IMR-90 (cell line): ENCODE results near the gene ACBD5. TPM values are rescaled to one million over a fixed set of nuclear protein-coding genes. Genes with fewer than 3 reads are reported as not detected.

Experiments
- ATAC-seq: fragments of 200-7000 bp; cut with Tn5 transposase; 2 replicates; pipeline ENCODE4 v1.9.1; 2020; ENCODE audit warnings: low read depth, mild to moderate bottlenecking, moderate library complexity
- BruUV-seq: library from RNA; stranded (reverse); fragments of 400-500 nt; replicated peaks from 2 replicates; lab custom pipeline; 2021; lab: Mats Ljungman, UMichigan
- CTCF ChIA-PET: fragments of 300-600 bp; formaldehyde crosslinking; extraction: SDS; loops from one replicate; lab custom pipeline; 2021; ENCODE audit warnings: antibody characterized with exemption; lab: Yijun Ruan, JAX
- POLR2A ChIA-PET: fragments of 300-600 bp; sonication (Branson Sonifier 250); formaldehyde crosslinking; loops from one replicate; lab custom pipeline; 2022; ENCODE audit warnings: antibody characterized with exemption; ENCODE audit not compliant: unreplicated experiment; lab: Charles Lee
- DNase-seq: peaks from one replicate; pipeline ENCODE4 v3.0.0; 2013
- H2AFZ ChIP-seq: replicated peaks from 2 replicates; pipeline ENCODE3; 2013; ENCODE audit warnings: low read length, mild to moderate bottlenecking; ENCODE audit not compliant: poor library complexity
- H2AK5ac ChIP-seq: 2 replicates; pipeline ENCODE4 v1.6.1; 2013; ENCODE audit warnings: low read depth, low read length, inconsistent platforms
- H2AK9ac ChIP-seq: replicated peaks from 2 replicates; pipeline ENCODE3; 2013; ENCODE audit warnings: mild to moderate bottlenecking, low read depth, low read length, moderate library complexity; ENCODE audit not compliant: poor library complexity
- H2BK120ac ChIP-seq: 2 replicates; pipeline ENCODE4 v1.6.1; 2013; ENCODE audit warnings: low read depth, low read length, inconsistent platforms
- H2BK15ac ChIP-seq: 3 replicates; pipeline ENCODE4 v1.6.1; 2013; ENCODE audit warnings: low read depth, low read length, inconsistent platforms
- H2BK20ac ChIP-seq: 2 replicates; pipeline ENCODE4 v1.6.1; 2013; ENCODE audit warnings: low read depth, mild to moderate bottlenecking, inconsistent platforms, low read length, moderate library complexity
- H2BK5ac ChIP-seq: 2 replicates; pipeline ENCODE4 v1.6.1; 2013; ENCODE audit warnings: mild to moderate bottlenecking, low read depth, low read length, inconsistent platforms; ENCODE audit not compliant: poor library complexity, severe bottlenecking
- H3K14ac ChIP-seq: replicated peaks from 2 replicates; pipeline ENCODE4 v1.6.1; 2013; ENCODE audit warnings: low read depth, low read length, inconsistent platforms
- H3K18ac ChIP-seq: 2 replicates; pipeline ENCODE4 v1.6.1; 2013; ENCODE audit warnings: low read depth, low read length, control low read depth
- H3K23ac ChIP-seq: 2 replicates; pipeline ENCODE4 v1.6.1; 2013; ENCODE audit warnings: low read depth, low read length, inconsistent platforms
- H3K27ac ChIP-seq: 2 replicates; pipeline ENCODE4 v1.5.1; 2013; ENCODE audit warnings: mild to moderate bottlenecking, control low read depth, low read length; ENCODE audit not compliant: insufficient read depth
- H3K27me3 ChIP-seq: 2 replicates; pipeline ENCODE4 v1.6.1; 2013; ENCODE audit warnings: low read length; ENCODE audit not compliant: control insufficient read depth, insufficient read depth
- H3K36me3 ChIP-seq: 2 replicates; pipeline ENCODE4 v1.6.1; 2013; ENCODE audit warnings: low read length, mixed read lengths; ENCODE audit not compliant: control insufficient read depth, insufficient read depth
- H3K4ac ChIP-seq: 2 replicates; pipeline ENCODE4 v1.6.1; 2013; ENCODE audit warnings: low read depth, low read length, inconsistent platforms
- H3K4me1 ChIP-seq: 2 replicates; pipeline ENCODE4 v1.6.1; 2013; ENCODE audit warnings: low read length, mixed read lengths; ENCODE audit not compliant: control insufficient read depth, insufficient read depth
- H3K4me2 ChIP-seq: 2 replicates; pipeline ENCODE4 v1.6.1; 2013; ENCODE audit warnings: low read depth, mild to moderate bottlenecking, control low read depth, low read length, moderate library complexity
- H3K4me3 ChIP-seq: 2 replicates; pipeline ENCODE4 v1.5.1; 2013; ENCODE audit warnings: low read depth, mild to moderate bottlenecking, control low read depth, low read length, moderate library complexity; ENCODE audit not compliant: insufficient read depth
- H3K56ac ChIP-seq: 2 replicates; pipeline ENCODE4 v1.6.1; 2013; ENCODE audit warnings: low read length, inconsistent platforms; ENCODE audit not compliant: insufficient read depth; ENCODE audit errors: extremely low read depth
- H3K79me1 ChIP-seq, 2 experiments: 2 replicates each; pipeline ENCODE4 v1.6.1; 2013; ENCODE audit warnings: low read length in 2 of 2, inconsistent platforms in 1 of 2, low read depth in 1 of 2
- H3K9ac ChIP-seq: 2 replicates; pipeline ENCODE4 v1.6.1; 2013; ENCODE audit warnings: low read depth, low read length, control low read depth
- H3K9me1 ChIP-seq: 2 replicates; pipeline ENCODE4 v1.6.1; 2013; ENCODE audit warnings: low read length, inconsistent platforms; ENCODE audit not compliant: insufficient read depth
- H3K9me3 ChIP-seq: 2 replicates; pipeline ENCODE4 v1.6.1; 2013; ENCODE audit warnings: low read length; ENCODE audit not compliant: control insufficient read depth, insufficient read depth
- H4K20me1 ChIP-seq: 2 replicates; pipeline ENCODE4 v1.6.1; 2013; ENCODE audit warnings: low read length, inconsistent platforms; ENCODE audit not compliant: insufficient read depth
- H4K5ac ChIP-seq: 2 replicates; pipeline ENCODE4 v1.6.1; 2013; ENCODE audit warnings: mild to moderate bottlenecking, low read depth, low read length, control low read depth
- H4K8ac ChIP-seq, 2 experiments: 2 replicates each; pipeline ENCODE4 v1.6.1; 2013; ENCODE audit warnings: low read depth in 2 of 2, low read length in 2 of 2, control low read depth in 1 of 2, inconsistent platforms in 1 of 2
- H4K91ac ChIP-seq: 2 replicates; pipeline ENCODE4 v1.6.1; 2013; ENCODE audit warnings: low read depth, low read length, inconsistent platforms; ENCODE audit not compliant: insufficient read depth
- CEBPB ChIP-seq: IDR thresholded peaks from 2 replicates; pipeline ENCODE4 v1.6.1; 2012; ENCODE audit warnings: low read depth, low read length, improper control_type of control experiment
- CHD1 ChIP-seq: IDR thresholded peaks from 2 replicates; pipeline ENCODE4 v1.6.1; 2012; ENCODE audit warnings: low read depth, low read length, improper control_type of control experiment
- CTCF ChIP-seq: conservative IDR thresholded peaks from 2 replicates; pipeline ENCODE4 v1.5.1; 2012; ENCODE audit warnings: mild to moderate bottlenecking, low read depth, low read length, improper control_type of control experiment
- ELK1 ChIP-seq: fragments of 150-350 bp; IDR thresholded peaks from 2 replicates; pipeline ENCODE4 v1.6.1; 2016; ENCODE audit warnings: low read depth, mild to moderate bottlenecking, low read length, moderate library complexity, borderline replicate concordance
- MAFK ChIP-seq: IDR thresholded peaks from 2 replicates; pipeline ENCODE4 v1.6.1; 2012; ENCODE audit warnings: low read depth, low read length, improper control_type of control experiment
- MXI1 ChIP-seq: IDR thresholded peaks from 2 replicates; pipeline ENCODE4 v1.6.1; 2012; ENCODE audit warnings: low read depth, mild to moderate bottlenecking, low read length, moderate library complexity, borderline replicate concordance
- NFE2L2 ChIP-seq: fragments of 150-350 bp; IDR thresholded peaks from 2 replicates; pipeline ENCODE4 v1.6.1; 2016; ENCODE audit warnings: low read depth, mild to moderate bottlenecking, low read length
- RAD21 ChIP-seq: IDR thresholded peaks from 2 replicates; pipeline ENCODE4 v1.6.1; 2012; ENCODE audit warnings: low read length, improper control_type of control experiment
- SMC3 ChIP-seq: fragments of 150-350 bp; IDR thresholded peaks from 2 replicates; pipeline ENCODE4 v1.6.1; 2016; ENCODE audit warnings: low read depth, mild to moderate bottlenecking, antibody characterized with exemption, low read length, moderate library complexity
- WGBS, 2 experiments: methylation state at CpG; one replicate each; pipeline versions ENCODE4 v1.1.5 to v1.1.7; 2013; ENCODE audit warnings: missing lambda C conversion rate in 2 of 2; ENCODE audit not compliant: insufficient read length in 1 of 2; ENCODE audit errors: extremely low coverage in 2 of 2; 5-methylcytosine and 5-hydroxymethylcytosine counted together
- dilution Hi-C: fragments of 300-500 bp; cut with HindIII; formaldehyde crosslinking; loops from one replicate; pipeline ENCODE4 v1.14.3; 2018; ENCODE audit warnings: low sequenced_read_pairs; ENCODE audit not compliant: unreplicated experiment
- in situ Hi-C: fragments of 300-500 bp; cut with MboI; formaldehyde crosslinking; loops from 3 replicates; pipeline ENCODE4 v1.14.3; 2019; ENCODE audit warnings: low sequenced_read_pairs, inconsistent platforms, mixed read lengths
- intact Hi-C: fragments of 100-400 bp; cut with micrococcal nuclease; formaldehyde crosslinking; loops from 2 replicates; pipeline ENCODE4 v1.10.0; 2022
- polyA plus RNA-seq, 3 experiments: library from polyadenylated mRNA; depleted of rRNA; stranded (reverse); fragments of >200 nt; gene quantifications; 2 replicates each; pipeline ENCODE4 v1.2.3, GENCODE V29; 2012; ENCODE audit warnings: low replicate concordance in 1 of 3
- total RNA-seq: library from RNA; depleted of rRNA; stranded (reverse); fragments of >200 nt; gene quantifications from 2 replicates; pipeline ENCODE4 v1.2.3, GENCODE V29; 2012
- TF ChIP-seq, protein P1 (sequence below): fragments of 150-350 bp; IDR thresholded peaks from 2 replicates; pipeline ENCODE4 v1.6.1; 2017; ENCODE audit warnings: mild to moderate bottlenecking, antibody characterized with exemption, low read length, low read depth

ACBD5 gene
- total and polyA plus RNA-seq, 2 of the 4 experiments (the other 2 are of a cell fraction) = 7.7 to 11.7 TPM

DNA sequence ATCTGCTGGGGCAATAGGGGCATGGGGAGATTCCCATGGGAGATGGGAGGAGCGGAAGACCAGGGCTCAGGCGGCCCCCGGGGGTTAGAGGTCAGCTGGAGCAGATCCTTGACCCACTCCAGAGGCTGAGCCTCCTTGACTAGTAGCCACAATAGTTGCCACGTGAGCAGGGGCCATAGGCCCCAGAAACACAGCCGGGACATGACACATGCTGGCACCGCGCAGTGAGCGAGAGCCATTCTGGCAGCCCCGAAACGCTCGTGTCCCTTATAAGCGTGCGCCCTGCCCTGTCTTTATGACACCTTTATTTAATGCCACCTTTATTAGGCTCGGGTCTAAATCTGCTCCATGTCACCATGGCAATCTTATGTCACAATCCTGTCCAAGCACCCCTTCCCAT lies 11.0 kb upstream of the ACBD5 start (continued):
- TF ChIP-seq, protein P1, sequence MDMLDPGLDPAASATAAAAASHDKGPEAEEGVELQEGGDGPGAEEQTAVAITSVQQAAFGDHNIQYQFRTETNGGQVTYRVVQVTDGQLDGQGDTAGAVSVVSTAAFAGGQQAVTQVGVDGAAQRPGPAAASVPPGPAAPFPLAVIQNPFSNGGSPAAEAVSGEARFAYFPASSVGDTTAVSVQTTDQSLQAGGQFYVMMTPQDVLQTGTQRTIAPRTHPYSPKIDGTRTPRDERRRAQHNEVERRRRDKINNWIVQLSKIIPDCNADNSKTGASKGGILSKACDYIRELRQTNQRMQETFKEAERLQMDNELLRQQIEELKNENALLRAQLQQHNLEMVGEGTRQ = no peak
- TF ChIP-seq CHD1 (no peak), MAFK (no peak)

DNA sequence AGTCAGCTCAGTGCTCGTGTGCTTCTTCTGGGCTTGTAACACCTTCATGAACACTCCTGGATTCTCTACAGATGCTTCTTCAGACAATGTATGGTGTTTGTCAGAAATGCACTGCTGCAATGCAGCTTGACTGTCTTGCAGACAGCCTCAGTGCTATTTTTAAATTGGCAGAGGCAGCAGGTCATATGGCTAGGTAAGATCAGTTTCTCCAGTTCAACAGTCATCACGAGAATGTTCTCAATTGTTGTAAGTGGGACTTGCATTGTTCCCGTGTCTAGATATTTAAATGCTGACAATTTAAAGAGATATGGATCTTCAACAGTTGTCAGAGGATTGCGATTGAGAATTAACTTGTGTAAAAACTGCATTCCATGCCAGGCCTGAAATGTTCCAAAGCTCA lies 7.6 kb upstream of the ACBD5 start:
- H3K36me3 ChIP-seq = no peaks in the 10 kb centered on the region
- no peak overlapping the region for H2BK5ac ChIP-seq
- H2BK15ac ChIP-seq = no peak overlapping the region
- H3K27me3 ChIP-seq = peaks cover 2% of the 10 kb centered on the region; the same call in 1 of the 2 replicates
- 75% methylated on average over 3 of the region's 4 CpGs; no CpG with 5 or more reads in 1 of the 2 experiments for WGBS, 2 experiments
- H3K14ac ChIP-seq = no peak overlapping the region
- peaks cover 2% of the 10 kb centered on the region; the same call in 1 of the 2 replicates for H3K9me1 ChIP-seq
- H3K18ac ChIP-seq = no peak overlapping the region
- ChIA-PET POLR2A (no interaction called here), CTCF (no interaction called here)
- no peak overlapping the region for H3K56ac ChIP-seq
- no peaks in the 10 kb centered on the region for H4K20me1 ChIP-seq
- BruUV-seq = no TSS peak
- no peak overlapping the region for H2AK9ac ChIP-seq
- H3K27ac ChIP-seq = no peak overlapping the region
- no peak overlapping the region for H3K9ac ChIP-seq
- no peak overlapping the region for H4K5ac ChIP-seq
- DNase-seq = no peak
- no peak overlapping the region for H3K4ac ChIP-seq
- no peak overlapping the region for H3K4me2 ChIP-seq
- no peak overlapping the region for H2BK20ac ChIP-seq
- in situ Hi-C loops (loop anchor here (10.0 kb wide), 1 partner anchor 257 kb away; the partner anchor contains the start of gene RAB18), dilution Hi-C loops (no loop called here), intact Hi-C loops (no loop called here)
- no peak overlapping the region for H2AK5ac ChIP-seq
- peaks cover 0 to 6% of the 10 kb centered on the region in 2 experiments; a peak in 2 of 4 replicates for H3K79me1 ChIP-seq
- H3K9me3 ChIP-seq = no peaks in the 10 kb centered on the region
- H2BK120ac ChIP-seq = no peak overlapping the region
- no peak for ATAC-seq
- no peak overlapping the region for H3K4me3 ChIP-seq
- H2AFZ ChIP-seq = no peak overlapping the region
- H4K91ac ChIP-seq = no peak overlapping the region
- H4K8ac ChIP-seq = no peak overlapping the region
- peaks cover 2% of the 10 kb centered on the region for H3K4me1 ChIP-seq
- TF ChIP-seq MXI1 = no peak
- TF ChIP-seq ELK1 = no peak
- no peak for TF ChIP-seq SMC3
- TF ChIP-seq CTCF = no peak
- no peak for TF ChIP-seq CHD1
- no peak for TF ChIP-seq NFE2L2
- no peak for TF ChIP-seq CEBPB
- no peak for TF ChIP-seq RAD21
- TF ChIP-seq MAFK = no peak
- H3K23ac ChIP-seq = no peak overlapping the region
